HG03095 (cell line): ENCODE measurements around the gene LRRTM2.
"Not testable (repeated sequence)": the region's sequence is repeated elsewhere in the genome, so short reads cannot be mapped to it uniquely, and the experiment has no call there.

ENCODE experiments used
- ATAC-seq: cut with Tn5 transposase; IDR thresholded peaks from one replicate; pipeline ENCODE4 v1.9.1; 2021; ENCODE audit warnings: moderate library complexity; ENCODE audit not compliant: unreplicated experiment

The LRRTM2 gene

GRCh38 chr5:138840103-138840502 lies 35.0 kb downstream of the LRRTM2 start:
- ATAC-seq: no peak

GRCh38 chr5:138837160-138837559 lies 38.0 kb downstream of the LRRTM2 start:
- no peak for ATAC-seq

GRCh38 chr5:138834853-138835252 lies 40.3 kb downstream of the LRRTM2 start:
- ATAC-seq: not testable (repeated sequence)

- ATAC-seq: no peak
Observed at GRCh38 chr5:138833726-138834480, 41.2 kb downstream of the LRRTM2 start.

GRCh38 chr5:138833080-138833479 lies 42.1 kb downstream of the LRRTM2 start:
- no peak for ATAC-seq

- no peak for ATAC-seq
Observed at GRCh38 chr5:138832218-138832617, 42.9 kb downstream of the LRRTM2 start.

GRCh38 chr5:138831703-138832102 lies 43.4 kb downstream of the LRRTM2 start:
- no peak for ATAC-seq

GRCh38 chr5:138829341-138829740 lies 45.8 kb downstream of the LRRTM2 start:
- ATAC-seq: no peak

- ATAC-seq: no peak
Observed at GRCh38 chr5:138828556-138828955, 46.6 kb downstream of the LRRTM2 start.

- ATAC-seq: no peak
Observed at GRCh38 chr5:138824924-138825863, 49.9 kb downstream of the LRRTM2 start.

- ATAC-seq: no peak
Observed at GRCh38 chr5:138824516-138824915, 50.6 kb downstream of the LRRTM2 start.

- ATAC-seq: no peak
Observed at GRCh38 chr5:138820695-138821094, 54.4 kb downstream of the LRRTM2 start.

- no peak for ATAC-seq
Observed at GRCh38 chr5:138819081-138819480, 56.1 kb downstream of the LRRTM2 start.
